GM23338 (cell line): ENCODE measurements around the gene ATP13A4. TPM values are rescaled to one million over a fixed set of nuclear protein-coding genes. Genes with fewer than 3 reads are reported as not detected.

ENCODE experiments used
- ATAC-seq: fragments of 200-7000 bp; cut with Tn5 transposase; 3 replicates; pipeline ENCODE4 v1.9.1; 2020
- DNase-seq: peaks from one replicate; pipeline ENCODE4 v3.0.0-alpha.2; 2015; ENCODE audit warnings: low spot score
- H2AFZ ChIP-seq: fragments of 200-600 bp; sonication (generic); 2 replicates; pipeline ENCODE4 v1.8.0; 2016; ENCODE audit warnings: antibody characterized with exemption, mild to moderate bottlenecking, moderate library complexity
- H3F3A ChIP-seq: fragments of 200-600 bp; sonication (generic); replicated peaks from 2 replicates; pipeline ENCODE4 v1.8.0; 2017; ENCODE audit warnings: antibody characterized with exemption, mixed run types, low read depth
- H3K27ac ChIP-seq: fragments of 200-600 bp; sonication (generic); 2 replicates; pipeline ENCODE4 v1.6.1; 2016; ENCODE audit warnings: low read depth
- H3K27me3 ChIP-seq: fragments of 200-600 bp; sonication (generic); 2 replicates; pipeline ENCODE4 v1.8.0; 2016; ENCODE audit warnings: mild to moderate bottlenecking, mixed run types, moderate library complexity; ENCODE audit not compliant: insufficient read depth
- H3K36me3 ChIP-seq: fragments of 200-600 bp; sonication (generic); 2 replicates; pipeline ENCODE4 v1.8.0; 2016; ENCODE audit warnings: mild to moderate bottlenecking; ENCODE audit not compliant: insufficient read depth
- H3K4me1 ChIP-seq: fragments of 200-600 bp; sonication (generic); 2 replicates; pipeline ENCODE4 v1.8.0; 2016; ENCODE audit warnings: mild to moderate bottlenecking, moderate library complexity; ENCODE audit not compliant: insufficient read depth
- H3K4me2 ChIP-seq: fragments of 200-600 bp; sonication (generic); 2 replicates; pipeline ENCODE4 v1.7.1; 2017; ENCODE audit warnings: mixed run types
- H3K4me3 ChIP-seq: fragments of 200-600 bp; sonication (generic); 2 replicates; pipeline ENCODE4 v1.6.1; 2016; ENCODE audit warnings: mixed run types
- H3K79me2 ChIP-seq: fragments of 200-600 bp; sonication (generic); replicated peaks from 2 replicates; pipeline ENCODE4 v1.8.0; 2017; ENCODE audit warnings: mild to moderate bottlenecking; ENCODE audit not compliant: insufficient read depth
- H3K9me2 ChIP-seq: fragments of 200-600 bp; sonication (generic); 2 replicates; pipeline ENCODE4 v1.8.0; 2017; ENCODE audit not compliant: insufficient read depth
- H4K20me1 ChIP-seq: fragments of 200-600 bp; sonication (generic); replicated peaks from 2 replicates; pipeline ENCODE4 v1.8.0; 2017; ENCODE audit warnings: mild to moderate bottlenecking; ENCODE audit not compliant: insufficient read depth
- H3K27ac Mint-ChIP-seq: 2 replicates; pipeline ENCODE4 v1.8.0; 2020; ENCODE audit warnings: inconsistent platforms, mild to moderate bottlenecking, moderate library complexity, mixed read lengths
- H3K27me3 Mint-ChIP-seq: 3 replicates; pipeline ENCODE4 v1.8.0; 2022; ENCODE audit warnings: low read depth, mild to moderate bottlenecking, moderate library complexity, mixed read lengths, inconsistent platforms; ENCODE audit not compliant: insufficient read depth, poor library complexity
- H3K36me3 Mint-ChIP-seq: 3 replicates; pipeline ENCODE4 v1.8.0; 2021; ENCODE audit warnings: low read depth, mild to moderate bottlenecking, inconsistent platforms, moderate library complexity, mixed read lengths
- H3K4me1 Mint-ChIP-seq: 3 replicates; pipeline ENCODE4 v1.8.0; 2020; ENCODE audit warnings: mild to moderate bottlenecking, inconsistent platforms, mixed read lengths
- H3K4me3 Mint-ChIP-seq: 3 replicates; pipeline ENCODE4 v1.8.0; 2021; ENCODE audit warnings: moderate library complexity, mild to moderate bottlenecking, inconsistent platforms, mixed read lengths
- H3K9me3 Mint-ChIP-seq: 3 replicates; pipeline ENCODE4 v1.8.0; 2020; ENCODE audit warnings: moderate library complexity, mild to moderate bottlenecking, inconsistent platforms, mixed read lengths
- EZH2 ChIP-seq: fragments of 200-600 bp; sonication (generic); IDR thresholded peaks from one replicate; pipeline ENCODE4 v1.8.0; 2017; ENCODE audit warnings: antibody characterized with exemption, mild to moderate bottlenecking, low read depth; ENCODE audit not compliant: unreplicated experiment
- ZNF114 ChIP-seq: fragments of 250-450 bp; sonication (Bioruptor Pico); IDR thresholded peaks from 2 replicates; pipeline ENCODE4 v1.5.0; 2020; ENCODE audit warnings: mild to moderate bottlenecking, moderate library complexity
- polyA plus RNA-seq: library from polyadenylated mRNA; unstranded; fragments of >200 nt; fragmentation: Nextera tagmentation; extraction: Ambion mirVana; gene quantifications from 2 replicates; pipeline ENCODE4 v1.2.1, GENCODE V29; 2016
- total RNA-seq: library from RNA; depleted of rRNA; stranded (reverse); fragments of >200 nt; shearing (Covaris generic); gene quantifications from 2 replicates; pipeline ENCODE4 v1.2.3, GENCODE V29; 2014
- TF ChIP-seq, protein P1 (sequence below): fragments of 250-450 bp; sonication (Bioruptor Pico); IDR thresholded peaks from 2 replicates; pipeline ENCODE4 v1.5.0; 2020; ENCODE audit warnings: mild to moderate bottlenecking, moderate library complexity

Gene ATP13A4
- total and polyA plus RNA-seq, 2 experiments from 2014 or later, result not detected

DNA sequence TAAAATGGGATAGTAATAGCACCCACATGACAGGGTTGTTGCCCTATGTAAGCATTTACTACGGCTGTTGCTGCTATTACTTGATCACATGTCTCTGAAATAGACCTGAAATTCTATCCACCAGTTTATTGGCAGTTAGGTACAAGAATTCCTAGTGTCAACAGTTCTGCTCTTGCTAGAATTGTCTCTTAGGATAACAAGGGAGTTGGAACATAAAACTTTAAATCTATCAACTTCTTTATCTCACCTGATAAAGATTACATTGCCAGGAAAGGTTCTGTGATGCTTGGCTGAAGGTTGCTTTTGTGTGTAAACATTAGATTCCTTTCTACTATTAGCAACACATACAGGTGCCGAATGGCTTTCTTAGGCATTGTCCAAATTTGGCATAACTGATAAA is 38.7 kb downstream of the ATP13A4 start (continued):
- TF ChIP-seq, protein P1, sequence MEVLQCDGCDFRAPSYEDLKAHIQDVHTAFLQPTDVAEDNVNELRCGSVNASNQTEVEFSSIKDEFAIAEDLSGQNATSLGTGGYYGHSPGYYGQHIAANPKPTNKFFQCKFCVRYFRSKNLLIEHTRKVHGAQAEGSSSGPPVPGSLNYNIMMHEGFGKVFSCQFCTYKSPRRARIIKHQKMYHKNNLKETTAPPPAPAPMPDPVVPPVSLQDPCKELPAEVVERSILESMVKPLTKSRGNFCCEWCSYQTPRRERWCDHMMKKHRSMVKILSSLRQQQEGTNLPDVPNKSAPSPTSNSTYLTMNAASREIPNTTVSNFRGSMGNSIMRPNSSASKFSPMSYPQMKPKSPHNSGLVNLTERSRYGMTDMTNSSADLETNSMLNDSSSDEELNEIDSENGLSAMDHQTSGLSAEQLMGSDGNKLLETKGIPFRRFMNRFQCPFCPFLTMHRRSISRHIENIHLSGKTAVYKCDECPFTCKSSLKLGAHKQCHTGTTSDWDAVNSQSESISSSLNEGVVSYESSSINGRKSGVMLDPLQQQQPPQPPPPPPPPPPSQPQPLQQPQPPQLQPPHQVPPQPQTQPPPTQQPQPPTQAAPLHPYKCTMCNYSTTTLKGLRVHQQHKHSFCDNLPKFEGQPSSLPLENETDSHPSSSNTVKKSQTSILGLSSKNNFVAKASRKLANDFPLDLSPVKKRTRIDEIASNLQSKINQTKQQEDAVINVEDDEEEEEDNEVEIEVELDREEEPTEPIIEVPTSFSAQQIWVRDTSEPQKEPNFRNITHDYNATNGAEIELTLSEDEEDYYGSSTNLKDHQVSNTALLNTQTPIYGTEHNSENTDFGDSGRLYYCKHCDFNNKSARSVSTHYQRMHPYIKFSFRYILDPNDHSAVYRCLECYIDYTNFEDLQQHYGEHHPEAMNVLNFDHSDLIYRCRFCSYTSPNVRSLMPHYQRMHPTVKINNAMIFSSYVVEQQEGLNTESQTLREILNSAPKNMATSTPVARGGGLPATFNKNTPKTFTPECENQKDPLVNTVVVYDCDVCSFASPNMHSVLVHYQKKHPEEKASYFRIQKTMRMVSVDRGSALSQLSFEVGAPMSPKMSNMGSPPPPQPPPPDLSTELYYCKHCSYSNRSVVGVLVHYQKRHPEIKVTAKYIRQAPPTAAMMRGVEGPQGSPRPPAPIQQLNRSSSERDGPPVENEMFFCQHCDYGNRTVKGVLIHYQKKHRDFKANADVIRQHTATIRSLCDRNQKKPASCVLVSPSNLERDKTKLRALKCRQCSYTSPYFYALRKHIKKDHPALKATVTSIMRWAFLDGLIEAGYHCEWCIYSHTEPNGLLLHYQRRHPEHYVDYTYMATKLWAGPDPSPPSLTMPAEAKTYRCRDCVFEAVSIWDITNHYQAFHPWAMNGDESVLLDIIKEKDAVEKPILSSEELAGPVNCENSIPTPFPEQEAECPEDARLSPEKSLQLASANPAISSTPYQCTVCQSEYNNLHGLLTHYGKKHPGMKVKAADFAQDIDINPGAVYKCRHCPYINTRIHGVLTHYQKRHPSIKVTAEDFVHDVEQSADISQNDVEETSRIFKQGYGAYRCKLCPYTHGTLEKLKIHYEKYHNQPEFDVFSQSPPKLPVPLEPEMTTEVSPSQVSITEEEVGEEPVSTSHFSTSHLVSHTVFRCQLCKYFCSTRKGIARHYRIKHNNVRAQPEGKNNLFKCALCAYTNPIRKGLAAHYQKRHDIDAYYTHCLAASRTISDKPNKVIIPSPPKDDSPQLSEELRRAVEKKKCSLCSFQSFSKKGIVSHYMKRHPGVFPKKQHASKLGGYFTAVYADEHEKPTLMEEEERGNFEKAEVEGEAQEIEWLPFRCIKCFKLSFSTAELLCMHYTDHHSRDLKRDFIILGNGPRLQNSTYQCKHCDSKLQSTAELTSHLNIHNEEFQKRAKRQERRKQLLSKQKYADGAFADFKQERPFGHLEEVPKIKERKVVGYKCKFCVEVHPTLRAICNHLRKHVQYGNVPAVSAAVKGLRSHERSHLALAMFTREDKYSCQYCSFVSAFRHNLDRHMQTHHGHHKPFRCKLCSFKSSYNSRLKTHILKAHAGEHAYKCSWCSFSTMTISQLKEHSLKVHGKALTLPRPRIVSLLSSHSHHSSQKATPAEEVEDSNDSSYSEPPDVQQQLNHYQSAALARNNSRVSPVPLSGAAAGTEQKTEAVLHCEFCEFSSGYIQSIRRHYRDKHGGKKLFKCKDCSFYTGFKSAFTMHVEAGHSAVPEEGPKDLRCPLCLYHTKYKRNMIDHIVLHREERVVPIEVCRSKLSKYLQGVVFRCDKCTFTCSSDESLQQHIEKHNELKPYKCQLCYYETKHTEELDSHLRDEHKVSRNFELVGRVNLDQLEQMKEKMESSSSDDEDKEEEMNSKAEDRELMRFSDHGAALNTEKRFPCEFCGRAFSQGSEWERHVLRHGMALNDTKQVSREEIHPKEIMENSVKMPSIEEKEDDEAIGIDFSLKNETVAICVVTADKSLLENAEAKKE, result no peak

DNA sequence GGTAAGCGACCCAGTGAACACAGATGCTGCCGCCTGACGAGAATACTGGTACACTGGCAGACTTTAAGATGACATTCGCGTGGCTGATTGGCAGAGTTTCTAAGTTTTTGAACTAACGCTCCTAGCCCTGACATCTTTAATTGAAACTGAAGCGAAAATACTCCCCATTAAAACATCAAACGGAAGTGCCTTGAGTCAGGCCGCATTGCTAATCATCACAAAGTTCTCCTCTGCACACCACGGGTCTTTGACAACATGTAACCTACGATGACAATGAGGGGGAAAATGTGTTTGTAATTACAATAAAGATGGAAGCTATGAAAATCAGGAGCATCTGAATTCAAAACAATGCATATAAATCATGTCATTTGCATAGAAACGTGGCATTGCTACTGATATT is 44.5 kb downstream of the ATP13A4 start:
- no peaks in the 10 kb centered on the region for H3K4me1 ChIP-seq
- H3K4me3 ChIP-seq, result no peak overlapping the region
- no peaks in the 10 kb centered on the region for H3K27me3 ChIP-seq
- Mint-ChIP-seq H3K9me3 (no peaks in the 10 kb centered on the region), H3K27ac (no peak overlapping the region), H3K4me1 (peaks cover 6% of the 10 kb centered on the region; the same call in 2 of the 3 replicates), H3K36me3 (no peaks in the 10 kb centered on the region), H3K4me3 (no peak overlapping the region), H3K27me3 (no peaks in the 10 kb centered on the region)
- H3K9me2 ChIP-seq, result 0 out of 2 replicates have a peak, but pooled peaks cover 10% of the 10 kb centered on the region
- DNase-seq, result no peak
- no peaks in the 10 kb centered on the region for H3K36me3 ChIP-seq
- no peaks in the 10 kb centered on the region for H3K79me2 ChIP-seq
- TF ChIP-seq, protein P1, result no peak
- TF ChIP-seq EZH2 (no peak), ZNF114 (no peak)
- no peak overlapping the region for H3K4me2 ChIP-seq
- no peak for ATAC-seq
- no peaks in the 10 kb centered on the region for H4K20me1 ChIP-seq
- peak overlapping the region; percentile 80 for H2AFZ ChIP-seq
- H3F3A ChIP-seq, result no peaks in the 10 kb centered on the region
- no peak overlapping the region for H3K27ac ChIP-seq
